HG03571 (cell line): Measurements from ENCODE around the gene DBP.

Experiments
- ATAC-seq: cut with Tn5 transposase; IDR thresholded peaks from one replicate; pipeline ENCODE4 v1.9.1; 2021; ENCODE audit not compliant: unreplicated experiment

DBP gene

DNA sequence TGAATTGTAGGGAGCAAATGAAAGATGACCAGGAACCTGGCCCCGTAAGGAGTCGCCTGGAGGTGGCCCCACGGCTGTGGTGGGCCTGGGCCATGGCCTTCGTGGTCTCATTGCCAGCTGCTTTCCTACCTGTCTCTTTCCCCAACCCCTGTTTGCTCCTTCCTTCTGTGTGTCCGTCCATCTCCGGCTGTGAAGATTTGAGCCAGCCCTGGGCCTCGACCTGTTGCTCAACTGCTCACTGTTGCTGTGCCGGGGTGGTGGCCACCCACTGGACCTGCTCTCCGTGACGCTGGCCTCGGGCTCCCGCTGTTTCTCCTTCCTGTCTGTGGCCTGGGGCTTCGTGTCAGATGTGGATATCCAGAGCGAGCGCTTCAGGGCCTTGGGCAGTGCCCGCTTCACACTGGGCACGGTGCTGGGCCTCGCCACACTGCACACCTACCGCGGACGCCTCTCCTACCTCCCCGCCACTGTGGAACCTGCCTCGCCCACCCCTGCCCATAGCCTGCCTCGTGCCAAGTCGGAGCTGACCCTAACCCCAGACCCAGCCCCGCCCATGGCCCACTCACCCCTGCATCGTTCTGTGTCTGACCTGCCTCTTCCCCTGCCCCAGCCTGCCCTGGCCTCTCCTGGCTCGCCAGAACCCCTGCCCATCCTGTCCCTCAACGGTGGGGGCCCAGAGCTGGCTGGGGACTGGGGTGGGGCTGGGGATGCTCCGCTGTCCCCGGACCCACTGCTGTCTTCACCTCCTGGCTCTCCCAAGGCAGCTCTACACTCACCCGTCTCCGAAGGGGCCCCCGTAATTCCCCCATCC lies 8.5 kb downstream of the DBP start:
- ATAC-seq: no peak

DNA sequence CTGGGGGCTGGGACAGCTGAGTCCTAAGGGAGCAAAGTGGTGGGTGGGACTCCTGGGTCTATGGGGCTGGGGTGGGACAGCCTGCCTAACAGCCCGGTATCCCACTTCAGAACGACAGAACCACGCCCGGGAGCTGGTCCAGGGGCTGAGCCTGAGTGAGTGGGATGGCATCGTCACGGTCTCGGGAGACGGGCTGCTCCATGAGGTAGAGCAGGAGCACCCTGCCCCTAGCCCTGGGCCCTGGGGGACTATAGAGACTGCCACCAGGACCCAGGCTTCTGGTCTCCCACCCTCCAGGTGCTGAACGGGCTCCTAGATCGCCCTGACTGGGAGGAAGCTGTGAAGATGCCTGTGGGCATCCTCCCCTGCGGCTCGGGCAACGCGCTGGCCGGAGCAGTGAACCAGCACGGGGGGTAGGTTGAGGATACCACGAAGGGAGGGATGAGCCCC lies 9.3 kb downstream of the DBP start:
- ATAC-seq: no peak

DNA sequence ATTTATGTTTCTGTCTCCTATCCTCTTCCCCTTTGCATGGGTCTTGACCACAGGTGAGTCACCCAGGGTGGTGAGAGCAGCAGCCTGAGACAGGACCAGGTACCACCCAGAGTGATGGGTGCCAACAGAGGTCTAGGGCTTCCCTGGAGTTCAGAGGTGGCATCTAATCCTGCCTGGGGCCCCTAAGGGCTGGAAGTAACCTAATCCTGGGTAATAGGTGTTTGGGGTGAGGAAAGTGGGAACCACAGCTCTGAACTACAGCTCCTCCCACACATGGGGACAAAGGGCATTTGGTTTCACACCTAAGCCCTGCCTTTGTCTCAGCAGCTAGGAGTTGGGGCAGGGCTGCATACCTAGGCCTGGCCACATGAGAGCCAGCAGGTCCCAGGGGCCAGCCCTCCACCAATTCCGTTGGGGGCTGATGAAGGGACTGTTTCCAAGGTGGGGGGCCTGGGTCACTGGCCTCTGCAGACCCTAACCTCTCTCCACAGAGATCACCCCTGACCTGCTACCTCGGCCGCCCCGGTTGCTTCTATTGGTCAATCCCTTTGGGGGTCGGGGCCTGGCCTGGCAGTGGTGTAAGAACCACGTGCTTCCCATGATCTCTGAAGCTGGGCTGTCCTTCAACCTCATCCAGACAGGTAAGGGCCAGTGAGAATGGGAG lies 9.8 kb downstream of the DBP start:
- ATAC-seq: no peak

DNA sequence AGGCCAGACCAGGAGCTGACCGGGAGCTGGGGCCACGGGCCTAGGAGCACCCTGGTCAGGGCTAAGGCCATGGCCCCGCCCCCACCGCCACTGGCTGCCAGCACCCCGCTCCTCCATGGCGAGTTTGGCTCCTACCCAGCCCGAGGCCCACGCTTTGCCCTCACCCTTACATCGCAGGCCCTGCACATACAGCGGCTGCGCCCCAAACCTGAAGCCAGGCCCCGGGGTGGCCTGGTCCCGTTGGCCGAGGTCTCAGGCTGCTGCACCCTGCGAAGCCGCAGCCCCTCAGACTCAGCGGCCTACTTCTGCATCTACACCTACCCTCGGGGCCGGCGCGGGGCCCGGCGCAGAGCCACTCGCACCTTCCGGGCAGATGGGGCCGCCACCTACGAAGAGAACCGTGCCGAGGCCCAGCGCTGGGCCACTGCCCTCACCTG lies 11.3 kb downstream of the DBP start:
- no peak for ATAC-seq

DNA sequence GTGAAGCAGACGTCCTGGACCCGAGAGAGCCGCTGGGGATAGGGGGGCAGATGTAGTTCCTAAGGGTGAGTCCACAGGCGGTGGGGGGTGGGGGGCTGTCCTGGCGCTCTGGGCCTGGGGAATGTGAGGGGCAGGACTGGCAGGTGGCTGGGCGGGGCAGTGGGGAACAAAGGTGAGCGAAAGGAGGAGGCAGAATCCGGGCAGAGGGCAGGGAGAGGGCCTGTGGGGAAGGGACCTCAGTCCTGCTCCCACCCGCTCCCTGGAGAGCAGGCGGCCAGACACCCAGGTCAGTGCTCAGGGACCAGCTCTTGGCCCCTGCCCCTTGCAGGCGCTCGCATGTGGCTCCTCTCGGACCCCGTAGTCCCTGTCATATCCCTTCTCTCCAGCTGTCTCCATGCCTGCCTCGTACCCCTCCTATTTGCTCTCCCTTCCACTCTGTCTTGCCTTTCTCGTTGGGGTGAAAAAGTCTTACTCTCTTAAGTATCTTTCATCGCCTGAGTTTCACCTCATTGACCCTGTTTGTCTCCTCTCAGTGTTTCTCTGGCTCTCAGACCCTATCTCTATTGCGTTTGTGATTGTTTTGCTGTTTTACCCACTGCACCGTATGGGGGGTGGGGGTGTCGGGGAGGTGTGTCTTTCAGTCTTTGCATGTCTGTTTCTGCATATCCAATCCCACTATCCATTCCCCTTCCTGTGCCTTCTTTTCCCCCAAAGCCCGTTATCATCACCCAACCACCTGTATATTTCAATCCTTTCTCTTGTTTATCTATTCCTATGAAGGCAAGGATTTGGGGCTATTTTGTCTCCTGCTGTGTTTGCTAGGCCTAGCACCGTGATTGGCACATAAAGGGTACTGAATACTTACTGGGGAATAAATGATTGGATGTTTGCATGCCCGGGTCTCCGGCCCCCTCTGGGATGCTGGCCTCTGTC lies 12.1 kb downstream of the DBP start:
- no peak for ATAC-seq

DNA sequence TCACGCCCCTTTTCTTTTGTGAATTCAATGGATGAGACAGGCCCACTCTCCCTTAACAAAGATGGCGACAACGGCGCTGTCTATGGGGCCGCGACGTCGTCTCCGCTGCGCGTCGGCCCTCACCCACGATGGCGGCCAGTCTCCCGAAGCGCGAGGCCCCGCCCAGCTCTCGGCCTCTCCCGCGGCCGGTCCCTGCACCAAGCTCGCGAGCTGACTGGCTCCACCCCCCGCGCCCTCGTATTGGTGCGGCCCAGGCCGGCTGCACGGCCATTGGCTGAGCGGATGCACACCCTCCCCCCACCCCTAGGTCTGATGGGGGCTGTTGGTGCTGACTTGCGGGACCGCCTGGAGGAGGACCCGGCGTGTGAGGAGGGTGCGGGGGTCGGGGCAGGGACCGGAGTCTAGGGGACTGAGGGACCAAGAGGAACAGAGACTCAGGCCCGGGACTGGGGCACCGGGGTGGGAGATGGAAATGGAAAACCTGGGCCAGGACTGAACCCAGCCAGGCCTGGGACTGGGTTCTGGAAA lies 13.0 kb downstream of the DBP start:
- peak; percentile 45 for ATAC-seq

DNA sequence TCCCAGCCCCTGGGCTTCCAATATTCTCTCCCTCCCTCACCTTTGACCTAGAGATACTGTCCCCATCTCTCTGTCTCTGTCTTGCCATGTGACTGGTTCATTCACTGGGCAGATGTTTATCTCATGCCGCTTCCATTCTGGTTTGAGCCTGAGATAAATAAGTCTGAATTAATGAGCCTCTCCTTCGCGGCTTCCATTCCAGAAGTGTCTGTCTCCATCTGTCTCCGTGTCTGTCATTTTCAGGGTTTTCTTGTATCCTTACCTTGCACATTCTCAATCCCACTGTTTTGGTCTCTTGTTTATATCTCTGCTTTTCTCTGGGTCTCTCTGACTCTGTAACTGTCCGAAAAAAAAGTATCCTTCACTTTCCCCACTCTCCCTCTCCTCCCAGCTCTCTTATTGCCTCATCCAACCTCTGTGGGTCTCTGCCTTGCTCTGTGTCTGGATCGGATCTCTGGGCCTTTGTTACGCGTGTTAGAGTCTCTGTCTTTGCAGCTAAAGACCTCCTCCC lies 13.6 kb downstream of the DBP start:
- no peak for ATAC-seq

DNA sequence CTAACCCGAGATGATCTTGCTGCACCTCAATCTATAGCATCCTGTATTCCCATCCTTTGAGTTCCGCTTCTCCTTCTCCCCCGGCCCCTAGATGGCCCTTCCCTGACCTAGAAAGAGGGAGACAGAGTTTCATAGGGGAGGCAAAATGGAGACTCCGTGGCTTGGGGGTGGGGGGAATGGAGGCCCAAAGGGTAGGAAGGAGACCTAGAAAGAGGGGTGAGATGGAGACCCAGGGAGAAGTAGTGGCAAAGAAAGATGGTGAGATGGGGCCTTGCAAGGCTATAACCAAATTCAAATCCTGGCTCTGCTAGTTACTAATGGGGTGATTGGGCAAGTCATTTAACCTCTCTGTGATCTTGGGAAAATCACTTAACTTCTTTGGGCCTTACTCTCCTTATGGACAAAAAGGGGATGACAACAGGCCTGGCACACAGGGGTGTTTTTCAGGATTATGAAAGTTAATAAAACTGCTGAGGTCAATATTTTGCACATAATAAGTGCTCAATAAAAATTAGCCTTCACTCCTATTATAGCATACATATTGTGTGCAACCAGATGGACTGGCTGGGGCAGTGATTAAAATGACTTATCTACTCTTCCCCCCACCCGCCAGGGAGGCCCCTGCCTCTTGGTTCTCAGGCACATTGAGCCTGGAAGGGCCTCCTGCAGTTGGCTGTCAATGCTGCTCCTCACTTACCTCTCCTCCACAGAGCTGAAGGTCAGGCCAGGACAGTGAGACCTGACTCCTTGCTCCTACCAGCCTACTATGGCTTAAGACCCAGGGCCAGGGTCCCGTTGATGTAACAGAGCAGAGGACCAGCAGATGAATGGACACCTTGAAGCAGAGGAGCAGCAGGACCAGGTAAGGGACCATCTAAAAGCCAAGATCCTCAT lies 17.2 kb downstream of the DBP start:
- ATAC-seq: no peak

DNA sequence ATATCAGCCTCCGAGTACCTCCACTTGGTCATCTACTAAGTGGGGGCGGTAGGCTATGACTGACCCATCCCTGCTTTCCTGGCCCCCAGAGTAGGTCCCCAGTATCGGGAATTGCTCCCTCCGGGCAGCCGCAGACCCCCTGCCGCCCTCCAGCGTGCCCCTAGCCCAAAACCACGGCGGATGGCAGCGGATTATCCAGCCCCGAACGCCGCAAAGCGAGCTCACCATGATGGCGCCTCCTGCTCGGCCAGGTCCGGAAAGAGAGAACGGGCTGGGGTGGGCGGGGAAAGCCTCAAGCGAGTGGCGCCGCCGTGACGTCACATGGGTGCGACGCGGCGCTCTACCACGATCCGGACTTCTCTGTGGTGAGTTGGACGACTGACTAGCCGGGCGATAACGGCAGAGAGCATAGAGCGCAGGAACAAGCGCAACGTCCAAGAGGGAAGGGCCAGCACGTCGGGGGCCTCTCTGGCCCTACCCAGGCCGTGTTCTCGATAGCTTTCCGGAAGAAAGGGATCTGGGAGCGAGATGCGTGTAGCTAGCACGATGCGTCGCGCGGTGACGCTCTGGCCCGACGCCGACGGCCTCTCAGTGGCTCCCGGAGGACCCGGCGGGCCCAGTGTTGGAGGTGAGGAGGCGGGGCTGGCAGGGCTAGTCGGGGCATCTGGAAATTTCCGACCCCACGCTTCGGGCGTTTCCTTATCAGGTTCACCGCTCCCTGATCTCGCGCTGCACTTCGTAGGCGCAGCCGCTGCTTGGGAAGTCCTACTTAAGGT lies 18.1 kb downstream of the DBP start, which contains the start of the genes RPL18 and SPHK2:
Gene RPL18, minus strand, starts transcription at position 263 of the 776 bp plus-strand sequence. Its CDS starts 35 bp downstream, at position 228.
Gene SPHK2, plus strand, starts transcription at position 591 of the 776 bp plus-strand sequence. CDS start 1,009 bp downstream, outside the sequence.
- ATAC-seq: peak; percentile 75

DNA sequence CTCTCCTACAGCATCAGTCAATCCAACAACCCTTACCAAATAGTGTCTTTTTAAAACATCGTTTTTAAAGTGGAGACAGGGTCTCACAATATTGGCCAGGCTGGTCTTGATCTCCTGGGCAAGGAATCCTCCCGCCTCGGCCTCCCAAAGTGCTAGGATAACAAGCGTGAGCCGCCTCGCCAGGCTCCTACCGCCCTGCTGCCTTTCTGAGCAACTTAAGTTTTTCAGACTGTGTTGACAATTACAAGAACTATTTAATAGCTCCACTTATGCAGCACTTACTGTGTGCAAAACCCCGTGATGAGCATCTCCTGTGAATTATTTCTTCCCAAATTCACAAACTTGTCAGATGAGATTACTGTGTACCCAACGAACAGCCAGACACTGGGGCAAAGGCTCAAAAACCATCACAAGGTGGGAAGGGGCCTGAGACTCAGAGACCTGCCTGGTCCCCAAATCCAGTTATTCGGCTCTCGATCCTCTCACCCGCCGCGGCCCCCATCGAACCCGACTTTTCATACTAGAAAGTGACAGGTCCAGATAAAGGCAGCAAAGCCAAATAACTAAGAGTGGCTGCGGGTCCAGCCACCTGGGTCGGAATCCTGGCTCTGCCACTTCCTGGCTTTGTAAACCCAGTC lies 18.8 kb downstream of the DBP start:
- ATAC-seq: no peak

DNA sequence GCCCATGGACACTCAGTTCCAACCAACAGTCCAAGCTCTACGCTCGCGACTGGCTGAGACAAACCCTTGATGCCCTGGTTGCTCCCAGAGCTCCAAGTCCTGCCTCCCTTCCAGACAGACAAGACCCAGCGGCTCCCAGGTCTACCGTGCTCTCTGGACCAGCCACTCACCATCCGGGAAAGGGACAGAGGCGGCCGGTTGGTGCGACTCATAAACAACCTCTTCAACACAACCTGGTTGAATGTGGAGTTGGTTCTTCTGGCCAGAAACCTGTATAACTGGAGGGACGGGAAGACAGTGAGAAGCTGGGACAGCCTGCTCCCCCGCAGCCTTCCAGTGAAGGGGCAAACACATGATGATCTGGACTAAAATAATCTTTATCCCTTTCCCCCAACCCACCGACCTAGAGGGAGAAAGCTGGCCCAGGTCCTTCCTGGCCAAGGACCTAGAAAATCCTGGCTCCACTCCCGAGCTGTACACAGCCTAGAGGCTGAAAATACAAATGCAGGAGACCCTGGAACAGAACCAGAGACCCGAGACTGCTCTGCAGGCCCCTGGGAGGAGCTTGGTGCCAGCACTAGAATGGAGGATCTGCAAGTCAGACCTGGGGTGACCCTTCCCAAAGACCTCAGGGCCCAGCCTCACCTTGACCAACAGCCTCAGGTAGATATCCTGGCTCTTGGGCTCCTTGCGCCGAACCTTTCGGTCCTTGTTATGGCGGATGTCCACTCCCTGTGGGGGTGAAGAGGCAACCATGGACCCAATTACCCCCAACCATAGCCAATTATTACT lies 19.8 kb downstream of the DBP start:
- no peak for ATAC-seq

DNA sequence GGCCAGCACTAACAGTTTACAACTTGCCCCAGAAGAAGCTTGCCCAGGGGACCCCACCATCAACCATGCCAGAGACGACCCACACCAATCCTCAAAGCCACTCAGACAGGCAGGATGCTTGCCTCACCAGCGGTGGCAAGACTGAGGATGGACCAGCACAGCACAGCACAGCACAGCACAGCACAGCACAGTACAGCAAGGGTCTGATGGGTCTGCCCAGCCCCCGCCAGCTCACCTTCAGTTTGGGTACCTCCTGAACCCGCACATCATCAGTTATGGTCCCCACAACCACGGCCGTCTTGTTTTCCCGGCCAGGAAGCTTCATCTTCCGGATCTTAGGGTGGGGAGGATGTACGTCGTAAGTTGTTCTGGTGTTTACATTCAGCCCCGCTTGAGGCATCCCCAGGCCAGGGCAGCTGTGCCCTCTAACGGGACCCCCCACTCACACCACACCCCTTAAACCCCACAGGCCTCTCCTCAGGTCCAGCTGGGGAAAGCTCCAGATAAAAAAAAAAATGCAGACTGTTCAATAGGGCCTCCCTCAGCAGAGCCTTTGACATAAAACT lies 20.6 kb downstream of the DBP start:
- no peak for ATAC-seq

DNA sequence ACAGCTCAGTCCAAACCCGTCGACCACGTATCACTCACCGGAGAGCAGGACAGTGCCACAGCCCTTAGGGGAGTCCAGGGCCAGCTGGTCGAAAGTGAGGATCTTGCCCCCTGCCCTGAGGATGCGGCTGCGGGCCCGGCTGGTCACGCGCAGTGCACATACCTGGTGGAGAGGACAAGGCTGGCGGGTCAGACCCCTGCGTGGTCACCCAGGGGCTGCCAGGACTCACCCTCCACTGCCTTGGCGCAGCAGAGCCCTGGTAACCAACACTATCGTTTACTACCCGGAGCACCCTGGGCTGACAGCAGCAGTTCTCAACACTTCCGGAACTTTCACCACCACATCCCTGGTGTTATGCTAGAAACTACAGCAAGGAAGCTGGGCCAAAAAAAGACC lies 21.1 kb downstream of the DBP start:
- ATAC-seq: no peak

DNA sequence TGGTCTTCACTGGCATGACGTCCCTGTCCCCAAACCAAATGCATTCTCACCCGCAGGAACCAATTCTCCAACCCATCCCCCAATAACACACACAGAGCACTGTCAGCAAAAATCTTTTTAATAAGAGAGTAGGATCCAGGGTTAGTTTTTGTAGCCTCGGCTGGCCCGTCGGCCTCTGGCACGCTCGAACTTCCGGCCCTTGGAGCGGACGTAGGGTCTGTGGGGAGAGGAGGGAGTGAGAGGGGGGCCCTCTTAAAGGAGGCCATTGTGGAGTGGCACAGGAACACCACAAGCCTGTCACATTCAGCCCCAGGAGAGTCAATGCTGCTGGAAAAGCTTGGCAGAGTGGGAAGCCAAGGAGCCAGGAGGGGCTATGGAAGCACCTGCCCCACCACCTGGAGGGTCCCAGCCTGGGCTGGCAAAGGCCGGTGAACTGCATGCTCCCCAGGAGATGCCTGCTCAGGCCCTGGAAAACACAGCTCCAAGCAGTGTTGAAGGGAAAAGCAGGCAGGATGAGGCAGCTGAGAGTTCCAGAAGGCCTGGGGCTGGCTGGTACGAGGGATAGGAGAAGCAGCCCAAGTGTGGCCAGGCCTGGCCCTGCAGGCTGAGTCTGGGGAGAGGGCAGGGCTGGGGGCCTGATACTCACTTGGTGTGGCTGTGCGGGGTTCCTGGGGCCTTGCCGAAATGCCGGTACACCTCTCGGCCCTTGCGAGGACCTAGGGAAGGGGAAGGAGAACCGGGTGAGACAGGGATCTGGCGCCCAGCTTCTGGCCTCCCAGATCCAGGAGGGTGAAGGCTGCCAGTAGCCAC lies 21.7 kb downstream of the DBP start:
- ATAC-seq: no peak

DNA sequence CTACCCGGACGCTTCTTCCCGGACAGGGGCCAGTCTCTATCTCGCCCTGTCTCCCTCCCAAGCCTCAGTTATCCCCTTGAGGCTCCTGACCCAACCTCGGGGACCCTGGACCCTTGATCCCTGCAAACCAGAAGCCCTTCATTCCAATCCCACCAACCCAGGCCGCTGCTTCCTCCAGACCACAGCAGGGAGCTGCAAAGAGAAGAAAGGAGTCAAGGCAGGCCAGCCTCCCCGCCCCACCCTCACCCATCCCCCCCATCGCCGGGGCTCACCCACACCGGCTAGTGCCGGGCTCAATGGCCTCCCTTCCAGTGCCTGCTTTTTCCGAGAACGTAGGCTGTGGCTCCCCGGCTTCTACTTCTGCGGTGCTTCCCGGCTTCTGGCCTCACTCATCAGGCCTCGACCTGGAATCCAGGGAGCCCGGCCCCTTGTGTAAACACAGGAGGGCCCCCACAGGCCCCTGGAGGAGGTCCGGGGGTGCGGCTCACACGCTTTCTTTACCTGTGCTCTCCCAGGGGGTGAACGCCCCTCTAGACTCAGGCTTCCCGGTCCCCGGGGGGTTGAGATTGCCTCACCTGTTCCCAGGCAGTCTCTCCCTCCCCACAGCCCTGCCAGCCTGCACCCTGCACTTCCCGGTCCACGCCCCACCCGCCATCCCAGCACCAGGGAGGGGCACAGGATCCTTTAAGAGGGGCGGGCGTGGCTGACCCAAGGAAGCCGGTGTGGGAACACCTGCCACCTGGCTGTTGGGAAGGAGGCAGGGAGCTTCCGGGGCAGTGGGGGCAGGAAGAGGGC lies 22.5 kb downstream of the DBP start, which contains the start of gene FAM83E:
Gene FAM83E, minus strand, starts transcription at position 641 of the 795 bp plus-strand sequence. CDS start 1,704 bp downstream, outside the sequence.
- no peak for ATAC-seq
